Panc1 (cell line): Measurements from ENCODE around the gene BOC.

Experiments
- CTCF ChIP-seq: fragments of 450-650 bp; IDR thresholded peaks from 2 replicates; pipeline ENCODE4 v1.5.1; 2017; ENCODE audit warnings: mild to moderate bottlenecking
- POLR2AphosphoS5 ChIP-seq: IDR thresholded peaks from 2 replicates; pipeline ENCODE4 v1.6.1; 2012; ENCODE audit warnings: mild to moderate bottlenecking, low read depth, low read length, moderate library complexity

GRCh38 chr3:113185194-113185835 lies 26.0 kb upstream of the BOC start:
- TF ChIP-seq CTCF, result no peak
- TF ChIP-seq POLR2AphosphoS5, result no peak
